ENCODE data around the gene NTSR1. TPM values are rescaled to one million over a fixed set of nuclear protein-coding genes. Genes with fewer than 3 reads are reported as not detected.

Gene NTSR1
- total RNA-seq, 2 donors from 2014 or later: not detected

DNA sequence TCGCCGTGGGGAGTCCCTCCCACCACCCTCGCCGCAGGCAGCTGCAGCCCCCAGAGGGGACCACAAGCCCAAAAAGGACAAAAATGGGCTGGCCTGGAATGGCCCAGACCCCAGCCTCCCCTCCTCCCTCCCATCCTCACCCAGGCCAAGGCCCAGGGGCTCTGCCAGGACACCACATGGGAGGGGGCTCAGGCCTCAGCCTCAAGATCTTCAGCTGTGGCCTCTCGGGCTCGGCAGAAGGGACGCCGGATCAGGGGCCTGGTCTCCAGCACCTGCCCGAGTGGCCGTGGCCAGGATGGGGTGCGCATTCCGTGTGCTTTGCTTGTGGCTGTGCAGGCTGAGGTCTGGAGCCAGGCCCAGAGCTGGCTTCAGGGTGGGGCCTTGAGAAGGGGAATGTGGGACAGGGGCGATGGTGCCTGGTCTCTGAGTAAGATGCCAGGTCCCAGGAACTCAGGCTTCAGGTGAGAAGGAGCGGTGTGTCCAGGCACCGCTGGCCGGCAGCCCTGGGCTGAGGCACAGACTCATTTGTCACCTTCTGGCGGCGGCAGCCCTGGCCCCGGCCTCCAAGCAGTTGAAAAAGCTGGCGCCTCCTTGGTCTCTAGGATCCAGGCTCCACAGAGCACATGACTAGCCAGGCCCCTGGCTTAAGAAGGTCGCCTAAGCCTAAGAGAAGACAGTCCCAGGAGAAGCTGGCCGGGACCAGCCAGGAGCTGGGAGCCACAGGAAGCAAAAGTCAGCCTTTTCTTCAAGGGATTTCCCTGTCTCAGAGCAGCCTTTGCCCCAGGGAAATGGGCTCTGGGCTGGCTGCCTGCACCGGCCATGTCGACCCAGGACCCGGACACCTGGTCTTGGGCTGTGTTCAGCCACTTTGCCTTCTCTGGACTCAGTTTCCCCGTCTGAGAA lies 52.5 kb downstream of the NTSR1 start:
- H3K9me3 Mint-ChIP-seq: no peaks in the 10 kb centered on the region
- H3K4me1 Mint-ChIP-seq (ENCODE audit: low read depth): no peaks in the 10 kb centered on the region
- H3K4me3 Mint-ChIP-seq: no peak overlapping the region
- no peaks in the 10 kb centered on the region for H3K36me3 Mint-ChIP-seq (ENCODE audit: insufficient read depth in 2 of 2)
- DNase-seq: no peak
- peaks cover 8% of the 10 kb centered on the region for H3K27me3 Mint-ChIP-seq (ENCODE audit: low read depth)
- no peak for ATAC-seq (replicated peaks in 1 of 2)
- H3K27ac Mint-ChIP-seq: no peak overlapping the region

GRCh38 chr20:62761759-62762131 lies 53.1 kb downstream of the NTSR1 start:
- H3K4me3 Mint-ChIP-seq: no peak overlapping the region
- ATAC-seq (replicated peaks in 1 of 2): no peak
- H3K9me3 Mint-ChIP-seq: no peaks in the 10 kb centered on the region
- no peak for DNase-seq
- peaks cover 5% of the 10 kb centered on the region for H3K27me3 Mint-ChIP-seq (ENCODE audit: low read depth)
- no peaks in the 10 kb centered on the region for H3K4me1 Mint-ChIP-seq (ENCODE audit: low read depth)
- H3K36me3 Mint-ChIP-seq (ENCODE audit: insufficient read depth in 2 of 2): no peaks in the 10 kb centered on the region
- H3K27ac Mint-ChIP-seq: no peak overlapping the region

GRCh38 chr20:62762376-62762775 lies 53.7 kb downstream of the NTSR1 start:
- no peak for ATAC-seq (replicated peaks in 1 of 2)
- DNase-seq: no peak
- Mint-ChIP-seq H3K27me3 (ENCODE audit: low read depth) (no peaks in the 10 kb centered on the region), H3K4me1 (ENCODE audit: low read depth) (no peaks in the 10 kb centered on the region), H3K9me3 (no peaks in the 10 kb centered on the region), H3K4me3 (no peak overlapping the region), H3K27ac (no peak overlapping the region), H3K36me3 (ENCODE audit: insufficient read depth in 2 of 2) (no peaks in the 10 kb centered on the region)

DNA sequence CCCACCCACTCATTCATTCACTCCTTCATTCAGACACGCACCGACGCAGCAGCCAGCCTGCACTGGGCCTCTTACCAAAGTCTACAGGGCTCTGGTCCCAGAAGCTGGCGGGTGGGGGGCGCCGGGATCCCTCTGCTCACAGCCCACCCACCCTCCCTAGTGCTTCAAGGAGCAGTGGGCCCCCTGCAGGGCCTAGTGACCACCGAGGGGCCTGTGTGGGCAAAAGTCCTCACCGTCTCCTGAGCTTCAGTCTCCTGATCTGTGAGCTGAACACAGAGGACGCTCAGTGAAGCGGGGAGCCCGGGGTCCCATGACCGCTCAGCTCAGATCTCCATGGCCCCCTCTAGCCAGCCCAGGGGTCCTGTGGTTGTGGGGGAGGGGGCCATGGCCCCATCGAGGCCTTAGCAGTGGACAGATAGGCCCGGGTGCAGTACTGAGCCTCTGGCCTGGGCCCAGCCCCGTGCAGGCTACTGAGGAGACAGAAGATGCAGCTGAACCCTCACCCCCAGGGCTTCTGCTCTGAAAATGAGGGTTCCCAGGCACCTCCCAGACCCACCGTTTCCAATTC lies 54.2 kb downstream of the NTSR1 start:
- Mint-ChIP-seq H3K4me3 (no peak overlapping the region), H3K9me3 (no peaks in the 10 kb centered on the region), H3K27me3 (ENCODE audit: low read depth) (no peaks in the 10 kb centered on the region), H3K36me3 (ENCODE audit: insufficient read depth in 2 of 2) (no peaks in the 10 kb centered on the region), H3K27ac (no peak overlapping the region), H3K4me1 (ENCODE audit: low read depth) (no peaks in the 10 kb centered on the region)
- DNase-seq (no peak), ATAC-seq (replicated peaks in 1 of 2) (no peak)

GRCh38 chr20:62763404-62763803 lies 54.8 kb downstream of the NTSR1 start:
- no peaks in the 10 kb centered on the region for H3K27me3 Mint-ChIP-seq (ENCODE audit: low read depth)
- DNase-seq (no peak), ATAC-seq (replicated peaks in 1 of 2) (no peak)
- H3K36me3 Mint-ChIP-seq (ENCODE audit: insufficient read depth in 2 of 2): no peaks in the 10 kb centered on the region
- H3K4me3 Mint-ChIP-seq: no peak overlapping the region
- no peaks in the 10 kb centered on the region for H3K9me3 Mint-ChIP-seq
- H3K27ac Mint-ChIP-seq: no peak overlapping the region
- no peaks in the 10 kb centered on the region for H3K4me1 Mint-ChIP-seq (ENCODE audit: low read depth)

GRCh38 chr20:62764156-62764935 lies 55.7 kb downstream of the NTSR1 start:
- H3K27me3 Mint-ChIP-seq (ENCODE audit: low read depth): no peaks in the 10 kb centered on the region
- H3K27ac Mint-ChIP-seq: no peak overlapping the region
- no peaks in the 10 kb centered on the region for H3K9me3 Mint-ChIP-seq
- no peaks in the 10 kb centered on the region for H3K4me1 Mint-ChIP-seq (ENCODE audit: low read depth)
- no peaks in the 10 kb centered on the region for H3K36me3 Mint-ChIP-seq (ENCODE audit: insufficient read depth in 2 of 2)
- no peak for DNase-seq
- ATAC-seq (replicated peaks in 1 of 2): no peak
- H3K4me3 Mint-ChIP-seq: no peak overlapping the region

DNA sequence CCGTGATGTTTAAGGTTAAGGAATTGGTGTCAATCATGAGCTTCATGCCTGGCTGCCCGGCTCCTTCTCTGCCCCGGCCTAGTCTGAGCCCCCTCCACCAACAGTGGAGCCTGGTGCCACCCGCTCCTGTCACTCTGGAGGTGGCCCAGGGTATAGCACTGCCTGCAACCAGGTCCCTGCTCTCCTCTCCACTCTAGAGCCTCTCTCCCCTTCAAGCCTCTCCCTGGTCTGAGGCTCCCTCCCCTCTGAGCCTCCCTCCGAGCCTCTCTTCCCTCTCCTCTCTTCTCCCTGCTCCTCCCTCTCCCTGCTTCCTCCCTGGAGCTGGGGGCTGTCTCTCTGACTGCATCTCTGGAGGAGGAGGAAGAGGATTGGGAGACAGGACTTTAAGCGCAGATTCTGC lies 56.4 kb downstream of the NTSR1 start:
- H3K4me1 Mint-ChIP-seq (ENCODE audit: low read depth): no peaks in the 10 kb centered on the region
- H3K27me3 Mint-ChIP-seq (ENCODE audit: low read depth): no peaks in the 10 kb centered on the region
- DNase-seq (no peak), ATAC-seq (replicated peaks in 1 of 2) (no peak)
- H3K4me3 Mint-ChIP-seq: no peak overlapping the region
- H3K27ac Mint-ChIP-seq: no peak overlapping the region
- H3K9me3 Mint-ChIP-seq: no peaks in the 10 kb centered on the region
- H3K36me3 Mint-ChIP-seq (ENCODE audit: insufficient read depth in 2 of 2): no peaks in the 10 kb centered on the region

DNA sequence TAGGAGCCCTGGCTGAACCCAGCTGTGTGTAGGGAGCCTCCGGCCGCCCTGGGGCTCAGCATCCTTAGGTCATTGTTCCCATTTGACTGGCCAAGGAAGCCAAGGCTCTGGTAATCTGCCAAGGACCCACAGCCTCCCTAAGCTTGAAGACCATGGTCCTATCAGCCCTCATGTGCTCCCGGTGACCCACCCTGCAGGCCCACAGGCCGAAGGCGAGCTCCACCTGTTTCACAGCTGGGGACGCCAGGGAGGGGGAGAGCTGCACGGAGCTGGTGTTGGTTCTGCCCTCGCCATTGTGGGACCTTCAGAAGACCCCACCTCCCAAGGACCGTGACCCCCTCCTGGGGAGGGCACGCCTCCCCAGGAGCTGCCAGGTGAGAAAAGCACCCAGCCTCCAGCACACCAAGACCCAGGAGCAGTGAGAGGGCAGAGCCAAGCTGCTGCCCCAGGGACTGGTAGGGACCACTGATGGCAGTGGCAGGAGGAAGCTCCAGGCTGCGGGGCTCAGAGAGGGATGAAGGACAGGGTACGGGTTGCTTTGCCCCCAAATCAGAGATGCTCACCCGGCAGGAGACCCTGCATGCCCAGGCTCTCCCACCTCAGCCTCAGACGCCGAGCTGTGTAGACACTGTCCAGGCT lies 56.9 kb downstream of the NTSR1 start:
- no peak overlapping the region for H3K4me3 Mint-ChIP-seq
- H3K4me1 Mint-ChIP-seq (ENCODE audit: low read depth): no peaks in the 10 kb centered on the region
- no peak overlapping the region for H3K27ac Mint-ChIP-seq
- no peaks in the 10 kb centered on the region for H3K36me3 Mint-ChIP-seq (ENCODE audit: insufficient read depth in 2 of 2)
- DNase-seq (no peak), ATAC-seq (replicated peaks in 1 of 2) (no peak)
- H3K9me3 Mint-ChIP-seq: no peaks in the 10 kb centered on the region
- no peaks in the 10 kb centered on the region for H3K27me3 Mint-ChIP-seq (ENCODE audit: low read depth)

GRCh38 chr20:62766071-62766450 lies 57.4 kb downstream of the NTSR1 start:
- H3K36me3 Mint-ChIP-seq (ENCODE audit: insufficient read depth in 2 of 2): no peaks in the 10 kb centered on the region

GRCh38 chr20:62766716-62767115 lies 58.1 kb downstream of the NTSR1 start:
- H3K9me3 Mint-ChIP-seq: no peaks in the 10 kb centered on the region
- no peaks in the 10 kb centered on the region for H3K36me3 Mint-ChIP-seq (ENCODE audit: insufficient read depth in 2 of 2)
- DNase-seq (no peak), ATAC-seq (replicated peaks in 1 of 2) (no peak)
- H3K27ac Mint-ChIP-seq: no peak overlapping the region
- H3K4me1 Mint-ChIP-seq (ENCODE audit: low read depth): no peaks in the 10 kb centered on the region
- H3K27me3 Mint-ChIP-seq (ENCODE audit: low read depth): no peaks in the 10 kb centered on the region
- no peak overlapping the region for H3K4me3 Mint-ChIP-seq

More at GRCh38 chr20:62766071-62766450, 57.4 kb downstream of the NTSR1 start:
- no peak for ATAC-seq (replicated peaks in 1 of 2)
- no peak overlapping the region for H3K4me3 Mint-ChIP-seq
- no peak overlapping the region for H3K27ac Mint-ChIP-seq
- H3K4me1 Mint-ChIP-seq (ENCODE audit: low read depth): no peaks in the 10 kb centered on the region
- H3K27me3 Mint-ChIP-seq (ENCODE audit: low read depth): no peaks in the 10 kb centered on the region
- no peaks in the 10 kb centered on the region for H3K9me3 Mint-ChIP-seq
- DNase-seq: no peak

- H3K36me3 Mint-ChIP-seq (ENCODE audit: insufficient read depth in 2 of 2): no peaks in the 10 kb centered on the region
- no peak overlapping the region for H3K4me3 Mint-ChIP-seq
- H3K9me3 Mint-ChIP-seq: no peaks in the 10 kb centered on the region
- DNase-seq: no peak
- ATAC-seq (replicated peaks in 1 of 2): no peak
- H3K27me3 Mint-ChIP-seq (ENCODE audit: low read depth): no peaks in the 10 kb centered on the region
- H3K27ac Mint-ChIP-seq: no peak overlapping the region
- H3K4me1 Mint-ChIP-seq (ENCODE audit: low read depth): peaks cover 5% of the 10 kb centered on the region
Observed at GRCh38 chr20:62768234-62768546, 59.6 kb downstream of the NTSR1 start.

DNA sequence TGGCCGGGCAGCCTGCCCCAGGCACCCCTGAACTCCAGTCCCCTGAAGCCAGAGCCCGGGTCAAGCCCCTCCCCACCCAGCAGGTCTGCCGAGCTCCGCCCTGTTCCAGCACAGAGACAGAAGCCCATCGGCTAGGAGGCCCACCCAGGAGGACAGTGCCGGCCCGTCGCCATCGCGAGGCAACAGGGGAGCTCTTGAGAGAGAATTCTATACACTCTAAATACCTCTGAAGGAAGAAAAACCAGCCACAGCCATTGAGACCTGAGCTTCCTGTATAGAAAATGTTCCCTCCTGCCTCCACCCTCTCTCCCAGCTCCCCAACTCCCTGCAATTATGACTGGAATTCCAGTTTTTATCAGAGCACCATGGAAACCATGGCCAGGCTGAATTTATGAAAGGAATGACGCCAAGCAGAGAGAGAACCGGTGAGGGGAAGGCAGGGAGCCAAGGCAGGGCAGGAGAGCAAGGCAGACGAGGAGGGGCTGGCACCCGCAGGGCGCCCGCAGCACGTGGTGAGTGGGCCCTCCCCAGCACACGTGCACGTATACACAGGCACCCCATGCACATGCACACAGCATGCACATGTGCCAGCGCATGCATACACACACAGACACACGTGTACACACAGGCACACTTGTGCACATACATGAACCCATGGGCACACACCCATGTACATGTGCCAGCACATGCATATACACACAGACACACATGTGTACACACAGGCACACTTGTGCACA lies 60.1 kb downstream of the NTSR1 start:
- Mint-ChIP-seq H3K4me1 (ENCODE audit: low read depth) (peaks cover 8% of the 10 kb centered on the region), H3K36me3 (ENCODE audit: insufficient read depth in 2 of 2) (no peaks in the 10 kb centered on the region), H3K27ac (no peak overlapping the region)

More for the DNA sequence above, 60.1 kb downstream of the NTSR1 start:
- Mint-ChIP-seq H3K4me3 (no peak overlapping the region), H3K27me3 (ENCODE audit: low read depth) (no peaks in the 10 kb centered on the region), H3K9me3 (no peaks in the 10 kb centered on the region)
- no peak for ATAC-seq (replicated peaks in 1 of 2)
- no peak for DNase-seq
